Stimulated activated CD8-positive, alpha-beta memory T cell treated with anti-CD3 and anti-CD28 coated beads, Interleukin-7, amount 100 ng/mL, for 48 hours (primary cell): ENCODE measurements around the gene RHOT2.
"Not testable (repeated sequence)": the region's sequence is repeated elsewhere in the genome, so short reads cannot be mapped to it uniquely, and the experiment has no call there.

Experiments
- DNase-seq, 2 donors: peaks; one replicate each; pipeline ENCODE4 v3.0.0-alpha.2; 2020; ENCODE audit warnings: low read depth in 1 of 2; ENCODE audit errors: extremely low read depth in 1 of 2

Gene RHOT2

DNA sequence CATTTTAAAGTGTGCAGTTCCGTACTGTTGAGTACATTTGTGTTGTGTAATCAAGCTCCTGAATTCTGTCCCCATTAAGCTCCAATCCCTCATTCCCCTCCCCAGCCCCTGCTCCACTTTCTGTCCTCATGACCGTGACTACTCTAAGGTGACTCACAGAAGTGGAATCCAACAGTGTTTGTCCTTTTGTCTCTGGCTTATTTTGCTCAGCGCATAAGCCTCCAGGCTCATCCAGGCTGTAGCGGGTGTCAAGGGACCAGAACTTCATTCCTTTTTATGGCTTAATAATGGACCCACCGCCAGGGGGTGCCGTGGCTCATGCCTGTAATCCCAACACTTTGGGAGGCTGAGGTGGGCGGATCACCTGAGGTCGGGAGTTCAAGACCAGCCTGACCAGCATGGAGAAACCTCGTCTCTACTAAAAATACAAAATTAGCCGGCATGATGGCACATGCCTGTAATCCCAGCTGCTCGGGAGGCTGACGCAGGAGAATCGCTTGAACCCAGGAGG is 44.9 kb downstream of the RHOT2 start:
- not testable (repeated sequence) for DNase-seq

DNA sequence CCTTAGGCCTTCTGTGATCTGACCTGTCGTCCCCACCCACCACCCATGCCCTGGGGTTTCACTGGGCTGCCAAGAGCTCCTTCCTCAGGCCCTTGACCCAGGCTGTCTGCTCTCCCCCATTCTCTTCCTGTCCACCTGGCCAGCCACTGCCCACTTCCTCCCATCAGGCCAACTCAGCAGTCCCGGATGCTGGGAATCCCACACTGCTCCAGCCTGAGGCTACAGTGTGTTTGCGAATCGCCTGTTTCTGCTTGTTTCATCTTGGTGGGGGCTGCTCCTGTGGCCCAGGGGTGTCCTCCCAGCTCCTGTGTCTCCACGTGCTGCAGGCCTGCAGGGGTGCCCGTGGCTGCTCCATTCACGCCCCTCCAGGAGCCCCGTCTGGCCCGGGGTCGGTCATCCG is 46.1 kb downstream of the RHOT2 start:
- DNase-seq, result no peak

DNA sequence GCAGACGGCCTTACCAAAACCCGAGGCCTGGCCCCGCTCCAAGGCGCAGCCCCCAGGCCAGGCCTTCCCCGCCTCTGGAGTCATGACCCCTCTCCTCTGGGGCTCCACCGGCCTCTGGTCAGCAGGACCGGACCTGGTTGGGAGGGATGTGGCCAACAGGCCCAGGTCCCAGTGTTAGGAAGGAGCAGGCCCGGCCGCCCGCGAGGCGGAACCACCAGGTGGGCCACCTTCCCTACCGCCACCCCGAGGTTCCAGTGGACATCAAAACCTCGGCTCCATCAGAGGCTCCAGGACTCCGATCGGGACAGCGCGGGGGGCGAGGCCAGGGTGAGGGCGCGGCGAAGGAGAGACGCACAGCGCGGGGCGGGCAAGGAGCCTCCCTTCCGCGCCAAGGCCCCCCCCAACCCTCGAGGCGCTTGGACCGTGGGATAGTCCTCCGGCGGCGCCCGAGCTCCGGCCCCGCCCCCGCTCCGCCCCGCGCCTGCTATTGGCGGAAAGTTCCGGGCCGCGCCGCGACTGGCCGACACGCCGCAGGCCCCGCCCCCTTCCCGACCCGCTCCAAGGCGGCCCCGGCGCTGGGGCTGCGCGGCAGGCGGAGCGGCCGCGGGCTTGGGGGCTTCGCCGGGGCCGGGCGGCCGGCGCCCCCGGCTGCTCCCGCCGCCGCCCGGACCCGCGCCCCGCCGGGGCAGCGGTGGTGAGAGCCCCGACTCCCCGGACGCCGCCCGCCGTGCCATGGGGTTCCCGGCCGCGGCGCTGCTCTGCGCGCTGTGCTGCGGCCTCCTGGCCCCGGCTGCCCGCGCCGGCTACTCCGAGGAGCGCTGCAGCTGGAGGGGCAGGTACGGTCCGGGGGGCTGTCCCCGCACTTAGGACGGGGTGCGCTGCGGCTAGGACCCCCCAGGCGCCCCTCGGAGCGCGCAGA is 46.9 kb downstream of the RHOT2 start, which contains the start of gene METRN:
METRN (plus strand) TSS at position 561 of the 919 bp plus-strand sequence; CDS start at position 733, 172 bp downstream.
- peak; percentile 83 to 84 for DNase-seq

DNA sequence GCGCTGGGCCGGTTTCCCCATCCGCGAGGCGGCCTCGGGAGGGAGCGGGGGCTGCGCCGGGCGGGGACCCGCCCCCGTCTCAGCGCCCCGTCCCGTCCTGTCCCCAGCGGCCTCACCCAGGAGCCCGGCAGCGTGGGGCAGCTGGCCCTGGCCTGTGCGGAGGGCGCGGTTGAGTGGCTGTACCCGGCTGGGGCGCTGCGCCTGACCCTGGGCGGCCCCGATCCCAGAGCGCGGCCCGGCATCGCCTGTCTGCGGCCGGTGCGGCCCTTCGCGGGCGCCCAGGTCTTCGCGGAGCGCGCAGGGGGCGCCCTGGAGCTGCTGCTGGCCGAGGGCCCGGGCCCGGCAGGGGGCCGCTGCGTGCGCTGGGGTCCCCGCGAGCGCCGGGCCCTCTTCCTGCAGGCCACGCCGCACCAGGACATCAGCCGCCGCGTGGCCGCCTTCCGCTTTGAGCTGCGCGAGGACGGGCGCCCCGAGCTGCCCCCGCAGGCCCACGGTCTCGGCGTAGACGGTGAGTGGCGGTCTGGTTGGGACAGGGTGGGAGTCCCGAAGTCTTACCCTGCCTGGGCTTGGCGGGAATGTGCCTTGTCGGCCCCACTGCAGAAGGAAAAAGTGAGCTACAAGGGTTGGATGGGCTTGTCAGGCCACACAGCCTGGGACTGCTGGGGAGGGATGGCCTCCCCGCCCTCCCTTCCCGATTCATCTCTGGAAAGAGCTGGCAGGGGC is 47.7 kb downstream of the RHOT2 start:
- no peak for DNase-seq

DNA sequence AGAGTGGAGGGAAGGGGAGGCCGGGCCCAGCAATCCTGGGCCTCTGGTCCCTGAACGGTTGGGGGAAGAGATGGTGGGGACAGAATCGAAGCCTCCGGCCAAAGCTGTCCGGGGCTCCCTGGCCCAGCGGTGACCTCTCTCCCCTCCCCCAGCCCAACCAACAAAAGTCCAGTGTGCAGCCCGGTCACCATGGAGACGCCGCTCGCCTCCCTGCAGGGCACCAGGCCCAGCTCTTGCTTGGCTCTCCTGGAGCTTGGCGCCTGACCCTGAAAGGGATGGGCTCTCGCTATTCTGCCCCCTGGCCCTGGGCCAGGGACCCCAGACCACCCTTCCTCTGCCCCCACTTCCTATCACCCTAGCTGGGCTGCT is 48.3 kb downstream of the RHOT2 start:
- DNase-seq, result no peak

DNA sequence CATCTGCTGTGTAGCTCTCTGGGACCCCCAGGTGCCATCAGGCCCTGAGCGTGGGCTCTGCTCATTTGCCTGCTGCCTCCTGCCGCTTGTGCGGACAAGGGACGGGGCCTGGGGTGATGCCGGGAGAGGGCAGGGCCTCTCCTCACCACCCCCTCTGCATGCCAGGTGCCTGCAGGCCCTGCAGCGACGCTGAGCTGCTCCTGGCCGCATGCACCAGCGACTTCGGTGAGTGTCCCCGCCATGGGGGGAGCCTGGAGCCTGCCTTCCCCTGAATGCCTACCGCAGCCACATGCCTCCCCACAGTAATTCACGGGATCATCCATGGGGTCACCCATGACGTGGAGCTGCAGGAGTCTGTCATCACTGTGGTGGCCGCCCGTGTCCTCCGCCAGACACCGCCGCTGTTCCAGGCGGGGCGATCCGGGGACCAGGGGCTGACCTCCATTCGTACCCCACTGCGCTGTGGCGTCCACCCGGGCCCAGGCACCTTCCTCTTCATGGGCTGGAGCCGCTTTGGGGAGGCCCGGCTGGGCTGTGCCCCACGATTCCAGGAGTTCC is 48.9 kb downstream of the RHOT2 start:
- no peak for DNase-seq

DNA sequence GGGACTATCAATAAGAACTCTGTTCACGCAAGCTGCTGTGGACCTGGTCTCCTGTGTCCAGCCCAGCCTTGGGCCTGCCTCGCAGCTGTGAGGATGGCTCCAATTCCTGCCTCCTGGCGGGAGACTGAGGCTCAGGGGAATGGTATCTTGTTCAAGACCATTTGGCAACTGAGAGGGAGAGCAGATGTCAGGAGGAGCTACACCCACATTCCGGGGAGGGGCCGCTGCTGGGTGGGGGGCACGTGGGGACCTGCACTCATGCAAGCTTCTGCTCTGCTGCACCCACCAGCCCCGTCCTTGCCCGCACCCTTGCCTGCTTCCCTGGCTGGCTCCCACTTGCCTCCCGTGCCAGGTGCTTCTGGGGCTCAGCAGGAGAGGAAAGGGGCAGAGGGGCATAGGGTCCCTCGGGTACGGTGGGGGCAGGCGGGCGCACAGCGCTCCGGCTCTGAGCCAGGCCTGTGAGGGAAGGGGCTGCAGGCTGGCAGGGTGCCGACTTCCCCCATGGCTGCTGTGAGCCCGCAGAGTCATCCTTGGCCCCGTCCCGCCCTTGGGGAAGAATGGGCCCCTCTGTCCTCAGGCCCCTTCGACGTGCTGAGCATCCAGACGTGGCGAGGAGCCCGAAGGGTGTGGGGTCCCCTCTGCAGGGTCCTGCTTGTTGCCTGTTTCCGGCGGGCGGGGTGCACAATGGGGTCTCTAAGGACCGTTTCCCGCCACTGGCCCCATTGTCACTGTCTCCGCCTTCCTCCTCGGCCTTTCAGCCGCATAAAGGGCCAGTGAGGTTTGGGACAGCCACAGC is 49.7 kb downstream of the RHOT2 start:
- DNase-seq, result no peak

DNA sequence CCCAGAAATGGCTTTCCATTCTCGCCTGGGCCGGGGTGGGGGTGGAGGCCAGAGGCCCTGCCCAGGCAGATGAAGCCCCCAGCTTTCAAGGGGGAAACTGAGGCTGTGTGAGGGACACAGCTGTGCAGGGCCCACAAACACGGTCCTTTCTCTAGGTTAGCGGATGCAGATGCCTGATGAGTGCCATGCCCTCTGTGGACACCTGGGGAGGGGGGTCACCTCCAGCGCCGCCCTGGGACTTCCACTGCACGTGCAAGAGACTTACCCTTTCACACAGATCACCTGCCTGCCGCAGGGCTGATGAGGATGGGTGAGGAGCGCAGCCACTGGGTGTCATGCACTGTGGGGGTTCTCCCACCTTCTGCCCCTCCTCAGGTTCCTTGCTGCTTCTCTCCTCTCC is 50.5 kb downstream of the RHOT2 start:
- DNase-seq, result no peak

DNA sequence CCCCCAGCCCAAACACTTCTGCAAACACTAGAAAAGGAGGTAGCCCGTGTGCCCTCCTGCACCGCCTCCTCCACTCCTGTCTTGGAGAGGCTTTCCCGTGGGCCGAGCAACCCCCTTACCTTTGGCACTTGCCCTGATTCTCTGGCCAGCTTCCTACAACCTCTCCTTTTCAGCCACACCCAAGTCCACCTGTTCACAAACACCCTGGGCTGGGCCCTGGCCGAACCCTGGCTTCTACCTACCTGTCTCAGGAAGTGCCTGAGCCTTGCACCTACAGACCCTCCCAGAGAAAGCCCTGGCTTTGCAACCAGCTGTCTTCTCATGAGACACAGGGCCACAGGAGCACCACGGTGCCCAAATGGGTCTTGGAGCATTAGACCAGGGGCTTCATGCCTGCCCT is 51.0 kb downstream of the RHOT2 start:
- DNase-seq, result no peak

DNA sequence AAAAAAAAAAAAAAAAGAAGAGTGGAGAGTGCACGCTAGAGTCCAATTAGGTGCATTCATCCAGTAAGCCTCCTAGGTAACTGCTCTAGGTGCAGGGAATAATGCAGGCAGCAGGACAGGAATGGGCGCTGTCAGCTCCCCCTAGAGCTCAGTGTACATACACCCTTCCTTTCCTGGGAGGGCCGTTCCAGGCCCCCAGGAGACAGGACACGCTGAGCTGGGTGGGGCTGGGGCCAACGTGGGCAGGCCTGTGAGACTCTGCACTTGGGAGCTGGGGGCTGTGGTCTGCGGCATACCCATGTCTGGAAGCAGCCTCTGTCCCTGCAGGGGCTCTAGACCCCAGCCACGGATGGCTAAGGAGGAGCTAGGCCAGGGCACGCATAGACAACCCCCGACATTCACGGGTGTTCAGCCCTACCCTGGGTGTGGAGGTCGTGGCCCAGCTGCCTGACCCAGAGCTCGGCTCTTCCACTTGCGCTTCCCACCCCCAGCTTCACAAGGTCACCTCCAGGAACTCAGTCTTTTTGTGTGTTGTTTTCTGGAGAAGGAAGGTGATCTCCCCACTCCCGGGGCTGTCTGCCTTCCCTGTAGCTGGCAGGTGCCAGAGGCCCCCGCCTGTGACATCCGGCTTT is 52.0 kb downstream of the RHOT2 start:
- no peak for DNase-seq

DNA sequence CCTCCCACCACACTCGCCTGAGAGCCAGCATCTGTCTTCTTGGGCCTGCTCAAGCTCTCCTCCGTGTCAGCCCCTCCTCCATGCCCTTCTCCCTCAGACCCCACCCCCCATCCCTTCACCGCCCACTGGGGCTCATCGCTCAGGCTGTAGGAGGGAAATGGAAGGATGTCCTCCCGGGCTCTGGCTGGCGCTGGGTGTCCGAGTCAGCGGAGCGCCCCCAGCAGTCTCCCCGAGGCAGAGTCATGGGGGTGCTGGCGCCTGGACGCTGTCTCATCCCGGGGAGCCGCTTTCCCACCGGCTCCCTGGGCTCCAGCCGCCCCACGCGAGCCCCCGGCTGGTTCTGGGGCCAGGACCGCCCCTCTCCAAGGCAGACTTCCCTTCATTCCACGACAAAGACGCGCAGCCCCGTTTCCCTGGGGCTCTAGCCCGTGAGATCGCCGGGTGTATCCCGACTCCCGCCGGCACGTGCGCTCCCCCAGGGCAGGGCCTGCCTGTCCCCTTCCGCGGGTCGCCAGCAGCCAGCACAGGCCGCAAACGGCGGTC is 52.6 kb downstream of the RHOT2 start:
- no peak for DNase-seq

DNA sequence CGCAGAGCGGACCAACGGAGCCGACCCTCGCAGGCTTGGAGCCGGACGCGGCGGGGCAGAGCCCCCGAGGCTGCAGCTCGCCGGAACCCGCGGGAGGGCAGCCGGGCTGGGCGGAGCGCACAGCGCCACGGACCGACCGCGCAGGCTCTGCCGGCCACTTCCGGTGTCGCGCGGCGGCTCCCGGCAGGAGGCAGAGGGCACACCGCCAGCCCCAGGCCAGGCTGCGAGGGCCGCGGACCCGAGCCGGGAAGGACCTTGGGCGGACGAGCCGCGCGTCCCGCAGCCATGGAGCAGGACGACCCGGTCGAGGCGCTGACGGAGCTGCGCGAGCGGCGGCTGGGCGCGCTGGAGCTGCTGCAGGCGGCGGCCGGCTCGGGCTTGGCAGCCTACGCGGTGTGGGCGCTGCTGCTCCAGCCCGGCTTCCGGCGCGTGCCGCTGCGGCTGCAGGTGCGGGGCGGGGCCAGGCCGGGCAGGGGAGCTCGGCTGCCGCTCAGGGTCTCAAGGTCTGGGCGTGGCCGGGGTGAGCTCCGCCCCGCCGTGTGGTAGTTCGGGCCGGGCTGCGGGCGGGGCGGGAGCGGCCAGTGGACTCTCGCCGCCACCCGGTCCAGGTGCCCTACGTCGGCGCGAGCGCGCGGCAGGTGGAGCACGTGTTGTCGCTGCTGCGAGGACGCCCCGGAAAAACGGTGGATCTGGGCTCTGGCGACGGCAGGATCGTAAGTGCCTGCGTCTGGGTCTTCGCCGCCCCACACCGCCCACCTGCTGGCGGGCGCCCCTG is 53.2 kb downstream of the RHOT2 start, which contains the start of gene ANTKMT:
ANTKMT (plus strand) TSS at position 157 of the 775 bp plus-strand sequence; CDS start at position 286, 129 bp downstream.
- peak; percentile 74 to 76 for DNase-seq

DNA sequence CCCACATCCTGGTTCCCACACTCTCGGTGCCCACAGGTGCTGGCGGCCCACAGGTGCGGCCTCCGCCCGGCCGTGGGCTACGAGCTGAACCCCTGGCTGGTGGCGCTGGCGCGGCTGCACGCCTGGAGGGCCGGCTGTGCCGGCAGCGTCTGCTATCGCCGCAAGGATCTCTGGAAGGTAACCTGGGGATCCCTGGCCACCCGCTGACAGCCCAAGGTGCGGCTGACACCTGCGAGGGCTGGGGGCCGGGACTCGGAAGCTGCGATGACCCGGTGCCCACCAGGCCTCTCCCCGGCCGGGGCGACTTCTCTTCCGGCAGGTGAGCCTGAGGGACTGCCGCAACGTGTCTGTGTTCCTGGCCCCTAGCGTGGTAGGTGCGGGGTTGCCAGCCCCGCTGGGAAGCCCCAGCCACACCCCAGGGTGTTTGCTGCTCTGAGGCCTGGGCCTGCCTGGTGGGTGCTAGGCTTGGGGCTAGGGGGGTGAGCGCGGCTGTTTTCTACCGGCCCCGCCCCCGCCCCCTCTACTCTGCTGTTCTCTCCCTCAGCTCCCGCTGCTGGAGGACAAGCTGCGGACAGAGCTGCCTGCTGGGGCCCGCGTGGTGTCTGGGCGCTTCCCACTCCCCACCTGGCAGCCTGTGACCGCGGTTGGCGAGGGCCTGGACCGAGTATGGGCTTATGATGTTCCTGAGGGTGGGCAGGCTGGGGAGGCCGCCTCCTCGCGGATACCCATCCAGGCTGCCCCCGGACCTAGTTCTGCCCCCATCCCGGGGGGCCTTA is 54.0 kb downstream of the RHOT2 start:
- no peak for DNase-seq

DNA sequence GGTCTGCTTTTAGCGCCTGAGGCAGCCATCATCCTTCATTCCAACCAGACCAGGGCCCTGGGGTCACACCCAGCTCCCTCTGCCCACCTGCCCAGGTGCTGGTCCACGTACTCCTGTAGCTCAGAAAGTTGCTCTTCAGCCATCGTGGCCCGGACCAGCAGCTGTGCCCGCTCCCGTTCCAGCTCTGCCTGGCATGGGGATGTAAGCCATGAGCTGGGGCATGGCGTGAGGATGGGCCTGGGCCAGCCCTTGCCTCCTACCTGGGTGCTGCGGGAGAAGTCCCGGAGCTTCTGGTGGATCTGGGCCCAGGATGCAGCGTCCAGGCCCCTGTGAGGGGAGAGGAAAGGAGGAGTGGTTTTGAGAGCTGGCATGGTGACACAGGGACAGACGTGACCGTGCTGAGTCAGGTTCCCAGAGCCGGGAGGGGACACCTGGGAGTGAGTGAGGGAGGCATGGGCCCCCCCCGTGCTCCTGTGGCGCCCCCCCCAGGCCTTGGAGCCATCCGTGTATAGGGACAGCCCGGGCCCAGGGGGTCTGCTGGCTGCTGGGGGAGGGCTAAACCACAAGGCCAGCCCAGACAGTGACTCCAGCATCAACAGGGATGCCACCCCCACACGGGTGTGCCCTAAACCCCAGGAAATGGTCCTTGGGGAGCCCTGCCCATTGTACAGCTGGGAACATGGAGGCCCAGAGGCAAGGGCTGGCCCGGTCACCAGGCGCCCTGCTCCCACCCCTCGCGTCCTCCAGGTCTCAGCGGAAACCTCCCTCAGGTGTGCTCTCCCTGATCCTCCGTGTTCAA is 55.1 kb downstream of the RHOT2 start:
- no peak for DNase-seq

DNA sequence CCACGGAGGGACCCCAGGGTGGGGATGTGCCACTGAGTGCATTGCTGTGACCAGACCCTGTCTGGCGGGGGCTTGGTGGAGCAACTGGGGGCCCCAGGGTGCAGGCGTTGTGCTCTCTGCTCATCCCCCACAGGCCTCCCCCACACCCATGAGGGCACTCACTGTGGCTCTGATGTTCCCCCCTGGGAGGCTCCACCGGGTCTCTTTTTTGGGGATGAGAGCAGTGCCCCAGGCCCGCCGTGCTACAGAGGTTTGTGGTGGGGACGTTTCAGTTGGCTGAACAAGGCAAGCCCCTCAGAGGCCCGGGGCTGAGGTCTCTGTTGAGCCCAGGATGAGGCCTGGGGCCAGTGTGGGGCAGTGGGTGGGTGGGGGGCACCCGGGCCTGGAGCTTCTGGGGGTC is 55.8 kb downstream of the RHOT2 start:
- no peak for DNase-seq
